ENCODE results near the gene SPINK13. TPM values are rescaled to one million over a fixed set of nuclear protein-coding genes. Genes with fewer than 3 reads are reported as not detected.

The SPINK13 gene
- total and polyA plus RNA-seq, 2 of the 8 experiments (the other 6 are each of a cell fraction or from before 2014, with no cell fraction given) = not detected

GRCh38 chr5:148309746-148310145, 41.2 kb downstream of the SPINK13 start (continued):
- TF ChIP-seq FOSL1 (IDR thresholded peaks at IDR 0.05; ENCODE audit: insufficient read depth, low read depth, low read length) = no peak
- TF ChIP-seq RNF2 (IDR thresholded peaks at IDR 0.05; ENCODE audit: borderline replicate concordance, low read depth, low read length, missing control alignments, poor library complexity, severe bottlenecking) = no peak
- no peak for TF ChIP-seq MAX (IDR thresholded peaks at IDR 0.05)
- TF ChIP-seq SP4 (IDR thresholded peaks at IDR 0.05; ENCODE audit: low read length) = no peak
- no peak for TF ChIP-seq KDM5A (IDR thresholded peaks at IDR 0.05; ENCODE audit: low read length)
